B cell (primary cell): ENCODE measurements around the gene ST6GALNAC3.
"Not testable (repeated sequence)": the region's sequence is repeated elsewhere in the genome, so short reads cannot be mapped to it uniquely, and the experiment has no call there.

Experiments
- CTCF ChIP-seq: fragments of 200-600 bp; IDR thresholded peaks from one replicate; pipeline ENCODE4 v1.8.0; 2022; ENCODE audit warnings: antibody characterized with exemption, mild to moderate bottlenecking
- EZH2 ChIP-seq: IDR thresholded peaks from 2 replicates; pipeline ENCODE4 v1.6.1; 2012; ENCODE audit warnings: borderline replicate concordance, low read depth, mild to moderate bottlenecking, moderate library complexity, low read length; ENCODE audit not compliant: insufficient read depth, poor library complexity, severe bottlenecking

GRCh38 chr1:76123411-76124064 is 49.0 kb downstream of the ST6GALNAC3 start:
- not testable (repeated sequence) for TF ChIP-seq EZH2, CTCF
